ENCODE results near the gene TAF1A. TPM values are rescaled to one million over a fixed set of nuclear protein-coding genes. Genes with fewer than 3 reads are reported as not detected.
"Not testable (repeated sequence)": the region's sequence is repeated elsewhere in the genome, so short reads cannot be mapped to it uniquely, and the experiment has no call there.

Gene TAF1A
- total RNA-seq, 1 donor from 2014 or later, result 32.8 TPM

- Histone ChIP-seq H3F3A (ENCODE audit: low read depth) (no peaks in the 10 kb centered on the region), H3K4me3 (no peak overlapping the region), H3K79me2 (ENCODE audit: low read depth) (no peaks in the 10 kb centered on the region), H3K9me3 (ENCODE audit: low read depth) (no peaks in the 10 kb centered on the region), H3K4me1 (no peaks in the 10 kb centered on the region), H3K4me2 (no peak overlapping the region), H2AFZ (replicated peaks) (no peak overlapping the region), H3K9ac (no peak overlapping the region), H3K27ac (no peak overlapping the region), H4K20me1 (ENCODE audit: low read depth) (no peaks in the 10 kb centered on the region), H3K36me3 (no peaks in the 10 kb centered on the region), H3K27me3 (peaks cover 36% of the 10 kb centered on the region)
- TF ChIP-seq EZH2phosphoT487 (IDR thresholded peaks at IDR 0.05) (no peak), EZH2 (IDR thresholded peaks at IDR 0.05) (no peak)
- TF ChIP-seq, protein P1, sequence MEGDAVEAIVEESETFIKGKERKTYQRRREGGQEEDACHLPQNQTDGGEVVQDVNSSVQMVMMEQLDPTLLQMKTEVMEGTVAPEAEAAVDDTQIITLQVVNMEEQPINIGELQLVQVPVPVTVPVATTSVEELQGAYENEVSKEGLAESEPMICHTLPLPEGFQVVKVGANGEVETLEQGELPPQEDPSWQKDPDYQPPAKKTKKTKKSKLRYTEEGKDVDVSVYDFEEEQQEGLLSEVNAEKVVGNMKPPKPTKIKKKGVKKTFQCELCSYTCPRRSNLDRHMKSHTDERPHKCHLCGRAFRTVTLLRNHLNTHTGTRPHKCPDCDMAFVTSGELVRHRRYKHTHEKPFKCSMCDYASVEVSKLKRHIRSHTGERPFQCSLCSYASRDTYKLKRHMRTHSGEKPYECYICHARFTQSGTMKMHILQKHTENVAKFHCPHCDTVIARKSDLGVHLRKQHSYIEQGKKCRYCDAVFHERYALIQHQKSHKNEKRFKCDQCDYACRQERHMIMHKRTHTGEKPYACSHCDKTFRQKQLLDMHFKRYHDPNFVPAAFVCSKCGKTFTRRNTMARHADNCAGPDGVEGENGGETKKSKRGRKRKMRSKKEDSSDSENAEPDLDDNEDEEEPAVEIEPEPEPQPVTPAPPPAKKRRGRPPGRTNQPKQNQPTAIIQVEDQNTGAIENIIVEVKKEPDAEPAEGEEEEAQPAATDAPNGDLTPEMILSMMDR (IDR thresholded peaks at IDR 0.05), result no peak
- Mint-ChIP-seq H3K27me3 (ENCODE audit: insufficient read depth, low read depth) (peaks cover 7% of the 10 kb centered on the region), H3K9me3 (peaks cover 5% of the 10 kb centered on the region), H3K27ac (no peak overlapping the region), H3K4me3 (no peak overlapping the region), H3K4me1 (no peaks in the 10 kb centered on the region), H3K36me3 (no peaks in the 10 kb centered on the region)
- DNase-seq (ENCODE audit: low spot score), result no peak
These were observed 21.0 kb upstream of the TAF1A start for GRCh38 chr1:222610728-222611127.

DNA sequence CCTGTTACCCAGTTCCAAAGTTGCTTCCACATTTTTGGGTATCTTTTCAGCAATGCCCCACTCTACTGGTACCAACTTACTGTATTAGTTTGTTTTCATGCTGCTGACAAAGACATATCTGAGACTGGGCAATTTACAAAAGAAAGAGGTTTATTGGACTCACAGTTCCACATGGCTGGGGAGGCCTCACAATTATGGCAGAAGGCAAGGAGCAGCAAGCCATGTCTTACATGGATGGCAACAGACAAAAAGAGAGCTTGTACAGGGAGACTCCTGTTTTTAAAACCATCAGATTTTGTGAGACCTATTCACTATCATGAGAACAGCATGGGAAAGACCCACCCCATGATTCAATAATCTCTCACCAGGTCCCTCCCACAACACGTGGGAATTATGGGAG is 19.4 kb upstream of the TAF1A start:
- not testable (repeated sequence) for H3K36me3 ChIP-seq; H2AFZ ChIP-seq (replicated peaks); H3K27me3 Mint-ChIP-seq (ENCODE audit: insufficient read depth, low read depth); H3K9ac ChIP-seq; H3K4me3 ChIP-seq; H3F3A ChIP-seq (ENCODE audit: low read depth); H3K4me3 Mint-ChIP-seq; H4K20me1 ChIP-seq (ENCODE audit: low read depth); H3K9me3 Mint-ChIP-seq; H3K27ac ChIP-seq; H3K4me2 ChIP-seq; H3K9me3 ChIP-seq (ENCODE audit: low read depth); H3K27ac Mint-ChIP-seq; H3K4me1 Mint-ChIP-seq; H3K4me1 ChIP-seq; H3K36me3 Mint-ChIP-seq; DNase-seq (ENCODE audit: low spot score); H3K79me2 ChIP-seq (ENCODE audit: low read depth)
- H3K27me3 ChIP-seq, result peaks cover 21% of the 10 kb centered on the region

- Mint-ChIP-seq H3K4me3 (no peak overlapping the region), H3K4me1 (no peaks in the 10 kb centered on the region), H3K27ac (no peak overlapping the region), H3K36me3 (no peaks in the 10 kb centered on the region), H3K9me3 (peaks cover 5% of the 10 kb centered on the region), H3K27me3 (ENCODE audit: insufficient read depth, low read depth) (peaks cover 7% of the 10 kb centered on the region)
- H3K4me1 ChIP-seq, result no peaks in the 10 kb centered on the region
- H2AFZ ChIP-seq (replicated peaks), result no peak overlapping the region
- TF ChIP-seq, protein P1 (IDR thresholded peaks at IDR 0.05), result no peak
- TF ChIP-seq EZH2phosphoT487 (IDR thresholded peaks at IDR 0.05) (no peak), EZH2 (IDR thresholded peaks at IDR 0.05) (no peak)
- no peak overlapping the region for H3K9ac ChIP-seq
- H3K9me3 ChIP-seq (ENCODE audit: low read depth), result no peaks in the 10 kb centered on the region
- H3K79me2 ChIP-seq (ENCODE audit: low read depth), result no peaks in the 10 kb centered on the region
- no peaks in the 10 kb centered on the region for H4K20me1 ChIP-seq (ENCODE audit: low read depth)
- H3F3A ChIP-seq (ENCODE audit: low read depth), result no peaks in the 10 kb centered on the region
- H3K4me3 ChIP-seq, result no peak overlapping the region
- no peak for DNase-seq (ENCODE audit: low spot score)
- H3K36me3 ChIP-seq, result no peaks in the 10 kb centered on the region
- H3K27ac ChIP-seq, result no peak overlapping the region
- H3K4me2 ChIP-seq, result no peak overlapping the region
- H3K27me3 ChIP-seq, result peaks cover 4% of the 10 kb centered on the region
These were observed 17.0 kb upstream of the TAF1A start for GRCh38 chr1:222606757-222607156.

DNA sequence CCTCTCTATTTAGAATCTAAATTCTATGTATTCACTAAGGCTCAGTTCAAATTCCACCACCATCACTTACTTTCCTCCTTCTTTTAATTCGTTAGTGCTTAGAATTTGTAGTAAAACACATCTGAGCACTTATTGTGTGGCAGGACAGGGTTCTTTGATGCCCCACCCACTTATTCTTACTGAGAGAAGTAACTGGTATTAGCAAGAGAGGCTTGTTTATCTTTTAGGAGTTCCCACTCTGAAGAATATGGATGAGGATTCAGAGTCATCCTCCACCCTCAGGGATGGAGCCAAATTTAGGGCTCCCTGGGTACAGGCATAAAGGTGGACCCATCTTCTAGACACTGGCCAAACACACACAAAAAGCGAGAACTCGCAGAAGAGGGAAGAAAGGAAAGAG is 11.5 kb upstream of the TAF1A start:
- no peaks in the 10 kb centered on the region for H3K36me3 Mint-ChIP-seq

More for the DNA sequence above, 11.5 kb upstream of the TAF1A start:
- no peaks in the 10 kb centered on the region for H3K4me1 ChIP-seq
- H4K20me1 ChIP-seq (ENCODE audit: low read depth), result no peaks in the 10 kb centered on the region
- H3K9ac ChIP-seq, result no peak overlapping the region
- H3F3A ChIP-seq (ENCODE audit: low read depth), result no peaks in the 10 kb centered on the region
- Mint-ChIP-seq H3K9me3 (no peaks in the 10 kb centered on the region), H3K27ac (no peak overlapping the region), H3K27me3 (ENCODE audit: insufficient read depth, low read depth) (peaks cover 1% of the 10 kb centered on the region), H3K4me3 (no peak overlapping the region), H3K4me1 (no peaks in the 10 kb centered on the region)
- no peaks in the 10 kb centered on the region for H3K36me3 ChIP-seq
- H3K79me2 ChIP-seq (ENCODE audit: low read depth), result no peaks in the 10 kb centered on the region
- no peak for DNase-seq (ENCODE audit: low spot score)
- H3K9me3 ChIP-seq (ENCODE audit: low read depth), result no peaks in the 10 kb centered on the region
- H3K27me3 ChIP-seq, result peaks cover 16% of the 10 kb centered on the region
- H3K4me3 ChIP-seq, result no peak overlapping the region
- H3K4me2 ChIP-seq, result no peak overlapping the region
- H2AFZ ChIP-seq (replicated peaks), result no peak overlapping the region
- TF ChIP-seq EZH2phosphoT487 (IDR thresholded peaks at IDR 0.05) (no peak), EZH2 (IDR thresholded peaks at IDR 0.05) (no peak)
- TF ChIP-seq, protein P1 (IDR thresholded peaks at IDR 0.05), result no peak
- no peak overlapping the region for H3K27ac ChIP-seq

All from neural progenitor cell (in vitro differentiated cells).